ENCODE results near the gene SRGAP1.

The SRGAP1 gene

GRCh38 chr12:63966606-63966975 is 122.1 kb downstream of the SRGAP1 start:
- DNase-seq (ENCODE audit: low read depth in 3 of 3) = no peak

- no peak for DNase-seq (ENCODE audit: low read depth in 3 of 3)
Measured at GRCh38 chr12:63967358-63968145, 123.1 kb downstream of the SRGAP1 start.

GRCh38 chr12:63968673-63969072 is 124.2 kb downstream of the SRGAP1 start:
- no peak for DNase-seq (ENCODE audit: low read depth in 3 of 3)

GRCh38 chr12:63976902-63977395 is 132.4 kb downstream of the SRGAP1 start:
- DNase-seq (ENCODE audit: low read depth in 3 of 3) = no peak

- no peak for DNase-seq (ENCODE audit: low read depth in 3 of 3)
Measured at GRCh38 chr12:63977441-63977840, 132.9 kb downstream of the SRGAP1 start.

- no peak for DNase-seq (ENCODE audit: low read depth in 3 of 3)
Measured at GRCh38 chr12:63978519-63978918, 134.0 kb downstream of the SRGAP1 start.

GRCh38 chr12:63980211-63980610 is 135.7 kb downstream of the SRGAP1 start:
- no peak for DNase-seq (ENCODE audit: low read depth in 3 of 3)

- DNase-seq (ENCODE audit: low read depth in 3 of 3) = no peak
Measured at GRCh38 chr12:63981343-63981742, 136.8 kb downstream of the SRGAP1 start.

- DNase-seq (ENCODE audit: low read depth in 3 of 3) = no peak
Measured at GRCh38 chr12:63982604-63983295, 138.2 kb downstream of the SRGAP1 start.

GRCh38 chr12:63985456-63985855 is 141.0 kb downstream of the SRGAP1 start:
- no peak for DNase-seq (ENCODE audit: low read depth in 3 of 3)

- no peak for DNase-seq (ENCODE audit: low read depth in 3 of 3)
Measured at GRCh38 chr12:63985945-63986344, 141.4 kb downstream of the SRGAP1 start.

GRCh38 chr12:63989301-63989845 is 144.9 kb downstream of the SRGAP1 start:
- no peak for DNase-seq (ENCODE audit: low read depth in 3 of 3)

GRCh38 chr12:63990828-63991547 is 146.5 kb downstream of the SRGAP1 start:
- no peak for DNase-seq (ENCODE audit: low read depth in 3 of 3)

GRCh38 chr12:63994704-63995103 is 150.2 kb downstream of the SRGAP1 start:
- DNase-seq (ENCODE audit: low read depth in 3 of 3) = no peak

- no peak for DNase-seq (ENCODE audit: low read depth in 3 of 3)
Measured at GRCh38 chr12:63995512-63995911, 151.0 kb downstream of the SRGAP1 start.

GRCh38 chr12:63996556-63996955 is 152.1 kb downstream of the SRGAP1 start:
- no peak for DNase-seq (ENCODE audit: low read depth in 3 of 3)

GRCh38 chr12:63997198-63997597 is 152.7 kb downstream of the SRGAP1 start:
- DNase-seq (ENCODE audit: low read depth in 3 of 3) = no peak

- DNase-seq (ENCODE audit: low read depth in 3 of 3) = no peak
Measured at GRCh38 chr12:63998584-63998983, 154.1 kb downstream of the SRGAP1 start.

- no peak for DNase-seq (ENCODE audit: low read depth in 3 of 3)
Measured at GRCh38 chr12:63999853-64000252, 155.4 kb downstream of the SRGAP1 start.

GRCh38 chr12:64001439-64001838 is 156.9 kb downstream of the SRGAP1 start:
- no peak for DNase-seq (ENCODE audit: low read depth in 3 of 3)

- DNase-seq (ENCODE audit: low read depth in 3 of 3) = no peak
Measured at GRCh38 chr12:64004641-64005040, 160.1 kb downstream of the SRGAP1 start.

- no peak for DNase-seq (ENCODE audit: low read depth in 3 of 3)
Measured at GRCh38 chr12:64006211-64006825, 161.8 kb downstream of the SRGAP1 start.
